Fibroblast of lung (primary cell): ENCODE results near the gene ALX3. TPM values are rescaled to one million over a fixed set of nuclear protein-coding genes. Genes with fewer than 3 reads are reported as not detected.

Source experiments
- DNase-seq, 2 donors: peaks; one replicate each; pipeline versions ENCODE4 v3.0.0 to v3.0.0-alpha.2; 2010; ENCODE audit warnings: low read depth in 2 of 2
- H2AFZ ChIP-seq: 2 replicates; pipeline ENCODE4 v1.5.1; 2012; ENCODE audit warnings: low read length, control low read depth, inconsistent platforms
- H3K27ac ChIP-seq: 2 replicates; pipeline ENCODE4 v1.5.1; 2011; ENCODE audit warnings: low read length, control low read depth; ENCODE audit not compliant: insufficient read depth
- H3K27me3 ChIP-seq: 2 replicates; pipeline ENCODE4 v1.5.1; 2011; ENCODE audit warnings: mild to moderate bottlenecking, low read length; ENCODE audit not compliant: control insufficient read depth, insufficient read depth
- H3K36me3 ChIP-seq: 2 replicates; pipeline ENCODE4 v1.5.1; 2011; ENCODE audit warnings: low read length; ENCODE audit not compliant: control insufficient read depth, insufficient read depth
- H3K4me1 ChIP-seq: 2 replicates; pipeline ENCODE4 v1.5.1; 2011; ENCODE audit warnings: low read length; ENCODE audit not compliant: control insufficient read depth, insufficient read depth; ENCODE audit errors: extremely low read depth
- H3K4me2 ChIP-seq: 2 replicates; pipeline ENCODE4 v1.5.1; 2011; ENCODE audit warnings: low read length, control low read depth; ENCODE audit not compliant: insufficient read depth; ENCODE audit errors: extremely low read depth
- H3K4me3 ChIP-seq, 4 experiments: fragments of 200-600 bp in 1 of 4; sonication (generic) in 1 of 4; replicated peaks in 1 of 4; 2 replicates each; pipeline ENCODE4 v1.5.1; 2011 to 2016; ENCODE audit warnings: low read length in 4 of 4, low read depth in 3 of 4, mild to moderate bottlenecking in 3 of 4, control low read depth in 2 of 4, inconsistent platforms in 1 of 4, mixed read lengths in 1 of 4; ENCODE audit not compliant: insufficient read depth in 1 of 4; ENCODE audit errors: control extremely low read depth in 1 of 4
- H3K79me2 ChIP-seq: 2 replicates; pipeline ENCODE4 v1.5.1; 2012; ENCODE audit warnings: mild to moderate bottlenecking, low read length, inconsistent platforms; ENCODE audit not compliant: control insufficient read depth, insufficient read depth
- H3K9ac ChIP-seq: 2 replicates; pipeline ENCODE4 v1.5.1; 2011; ENCODE audit warnings: mild to moderate bottlenecking, low read length, control low read depth; ENCODE audit not compliant: insufficient read depth
- H3K9me3 ChIP-seq: 2 replicates; pipeline ENCODE4 v1.5.1; 2012; ENCODE audit warnings: low read depth, low read length; ENCODE audit not compliant: control insufficient read depth, insufficient read depth
- H4K20me1 ChIP-seq: 2 replicates; pipeline ENCODE4 v1.5.1; 2011; ENCODE audit warnings: low read length; ENCODE audit not compliant: control insufficient read depth, insufficient read depth; ENCODE audit errors: extremely low read depth
- EZH2 ChIP-seq: IDR thresholded peaks from 2 replicates; pipeline ENCODE4 v1.5.1; 2012; ENCODE audit warnings: low read length, control low read depth, mild to moderate bottlenecking; ENCODE audit errors: missing control alignments
- polyA plus RNA-seq, 2 donors: library from polyadenylated mRNA; depleted of rRNA in 1 of 2; stranded (reverse) in 1 of 2; unstranded in 1 of 2; fragments of >200 nt; gene quantifications; 2 replicates each; pipeline ENCODE4 v1.2.1, GENCODE V29; 2011 to 2012; ENCODE audit warnings: missing spikeins in 1 of 2
- total RNA-seq: library from RNA; depleted of rRNA; stranded (reverse); fragments of >200 nt; gene quantifications from 2 replicates; pipeline ENCODE4 v1.2.1, GENCODE V29; 2014
- TF ChIP-seq, protein P1 (sequence below), 2 donors: IDR thresholded peaks in 1 of 2; conservative IDR thresholded peaks in 1 of 2; 1 replicate in 1 of 2; 2 replicates in 1 of 2; pipeline ENCODE4 v1.5.1; 2011 to 2012; ENCODE audit warnings: low read length in 2 of 2, control low read depth in 1 of 2, inconsistent platforms in 1 of 2, low read depth in 1 of 2, mild to moderate bottlenecking in 1 of 2

The ALX3 gene
- total and polyA plus RNA-seq, 2 donors (not counting 1 experiment from before 2014, with no cell fraction given): not detected

DNA sequence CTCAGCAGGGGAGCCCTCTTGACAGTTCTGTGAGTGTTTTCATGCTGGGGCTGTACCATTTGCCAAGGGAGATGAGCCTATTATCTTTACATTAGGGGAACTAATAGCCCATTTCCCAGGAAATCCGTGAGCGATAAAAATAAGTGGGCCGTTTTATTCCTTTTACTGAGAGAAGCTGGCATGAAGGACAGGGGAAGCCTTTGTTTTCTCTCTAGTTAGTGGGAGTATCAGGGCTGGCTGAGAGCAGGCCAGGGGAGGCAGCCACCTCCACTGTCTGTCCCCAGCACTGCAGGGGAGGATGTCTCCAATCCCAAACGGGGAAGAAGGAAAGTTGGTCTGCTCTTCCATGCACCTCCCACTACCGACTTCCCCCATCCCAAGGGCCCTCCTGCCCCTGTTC lies 44.3 kb upstream of the ALX3 start:
- H2AFZ ChIP-seq: no peak overlapping the region
- no peak for DNase-seq
- H3K79me2 ChIP-seq: no peaks in the 10 kb centered on the region
- H3K4me2 ChIP-seq: no peak overlapping the region
- H3K36me3 ChIP-seq: no peaks in the 10 kb centered on the region
- H3K4me1 ChIP-seq: no peaks in the 10 kb centered on the region
- no peak for TF ChIP-seq EZH2
- TF ChIP-seq, protein P1, sequence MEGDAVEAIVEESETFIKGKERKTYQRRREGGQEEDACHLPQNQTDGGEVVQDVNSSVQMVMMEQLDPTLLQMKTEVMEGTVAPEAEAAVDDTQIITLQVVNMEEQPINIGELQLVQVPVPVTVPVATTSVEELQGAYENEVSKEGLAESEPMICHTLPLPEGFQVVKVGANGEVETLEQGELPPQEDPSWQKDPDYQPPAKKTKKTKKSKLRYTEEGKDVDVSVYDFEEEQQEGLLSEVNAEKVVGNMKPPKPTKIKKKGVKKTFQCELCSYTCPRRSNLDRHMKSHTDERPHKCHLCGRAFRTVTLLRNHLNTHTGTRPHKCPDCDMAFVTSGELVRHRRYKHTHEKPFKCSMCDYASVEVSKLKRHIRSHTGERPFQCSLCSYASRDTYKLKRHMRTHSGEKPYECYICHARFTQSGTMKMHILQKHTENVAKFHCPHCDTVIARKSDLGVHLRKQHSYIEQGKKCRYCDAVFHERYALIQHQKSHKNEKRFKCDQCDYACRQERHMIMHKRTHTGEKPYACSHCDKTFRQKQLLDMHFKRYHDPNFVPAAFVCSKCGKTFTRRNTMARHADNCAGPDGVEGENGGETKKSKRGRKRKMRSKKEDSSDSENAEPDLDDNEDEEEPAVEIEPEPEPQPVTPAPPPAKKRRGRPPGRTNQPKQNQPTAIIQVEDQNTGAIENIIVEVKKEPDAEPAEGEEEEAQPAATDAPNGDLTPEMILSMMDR (conservative IDR thresholded peaks at IDR 0.05 in 1 of 2, IDR thresholded peaks at IDR 0.05 in 1 of 2; ENCODE audit: low read depth in 1 of 2, low read length in 2 of 2): no peak
- H3K9me3 ChIP-seq: no peaks in the 10 kb centered on the region
- no peaks in the 10 kb centered on the region for H4K20me1 ChIP-seq
- H3K9ac ChIP-seq: no peak overlapping the region
- H3K4me3 ChIP-seq: no peak overlapping the region
- H3K27ac ChIP-seq: no peak overlapping the region
- H3K27me3 ChIP-seq: peaks cover 33% of the 10 kb centered on the region

GRCh38 chr1:110114173-110114572 lies 43.7 kb upstream of the ALX3 start:
- H4K20me1 ChIP-seq: no peaks in the 10 kb centered on the region
- H2AFZ ChIP-seq: no peak overlapping the region
- no peak overlapping the region for H3K4me2 ChIP-seq
- no peak for DNase-seq
- no peak overlapping the region for H3K4me3 ChIP-seq
- H3K27me3 ChIP-seq: peaks cover 33% of the 10 kb centered on the region
- H3K9me3 ChIP-seq: no peaks in the 10 kb centered on the region
- TF ChIP-seq, protein P1 (conservative IDR thresholded peaks at IDR 0.05 in 1 of 2, IDR thresholded peaks at IDR 0.05 in 1 of 2; ENCODE audit: low read depth in 1 of 2, low read length in 2 of 2): no peak
- TF ChIP-seq EZH2: no peak
- no peaks in the 10 kb centered on the region for H3K4me1 ChIP-seq
- no peaks in the 10 kb centered on the region for H3K79me2 ChIP-seq
- no peak overlapping the region for H3K9ac ChIP-seq
- H3K36me3 ChIP-seq: no peaks in the 10 kb centered on the region
- H3K27ac ChIP-seq: no peak overlapping the region

GRCh38 chr1:110113551-110113950 lies 43.1 kb upstream of the ALX3 start:
- Histone ChIP-seq H3K9ac (no peak overlapping the region), H3K27me3 (peaks cover 33% of the 10 kb centered on the region), H2AFZ (no peak overlapping the region), H3K27ac (no peak overlapping the region), H3K4me2 (no peak overlapping the region), H3K4me1 (no peaks in the 10 kb centered on the region), H3K4me3 (no peak overlapping the region), H3K79me2 (no peaks in the 10 kb centered on the region), H3K9me3 (no peaks in the 10 kb centered on the region), H3K36me3 (no peaks in the 10 kb centered on the region), H4K20me1 (no peaks in the 10 kb centered on the region)
- TF ChIP-seq, protein P1 (conservative IDR thresholded peaks at IDR 0.05 in 1 of 2, IDR thresholded peaks at IDR 0.05 in 1 of 2; ENCODE audit: low read depth in 1 of 2, low read length in 2 of 2): no peak
- no peak for TF ChIP-seq EZH2
- no peak for DNase-seq
